OCI-LY1 (cell line): ENCODE results near the gene ANTXR1.

ENCODE experiments used
- H2AFZ ChIP-seq: fragments of 200-600 bp; sonication (generic), shearing (Covaris generic); 2 replicates; pipeline ENCODE4 v1.6.0; 2014; ENCODE audit warnings: antibody characterized with exemption, mild to moderate bottlenecking, low read length
- H3F3A ChIP-seq: fragments of 200-600 bp; sonication (generic), shearing (Covaris generic); 2 replicates; pipeline ENCODE4 v1.6.0; 2014; ENCODE audit warnings: mild to moderate bottlenecking, antibody characterized with exemption, low read length, moderate library complexity; ENCODE audit not compliant: insufficient read depth
- H3K27ac ChIP-seq: fragments of 200-600 bp; sonication (generic); 2 replicates; pipeline ENCODE4 v1.5.1; 2014; ENCODE audit warnings: low read length, mixed run types, mild to moderate bottlenecking, low read depth; ENCODE audit not compliant: poor library complexity, severe bottlenecking
- H3K27me3 ChIP-seq: fragments of 200-600 bp; sonication (generic); 2 replicates; pipeline ENCODE4 v1.6.0; 2014; ENCODE audit warnings: antibody characterized with exemption, mild to moderate bottlenecking, low read length, moderate library complexity; ENCODE audit not compliant: insufficient read depth
- H3K36me3 ChIP-seq: fragments of 200-600 bp; sonication (generic); 2 replicates; pipeline ENCODE4 v1.6.1; 2014; ENCODE audit warnings: mild to moderate bottlenecking, antibody characterized with exemption, low read length, moderate library complexity, mixed read lengths; ENCODE audit not compliant: insufficient read depth
- H3K4me1 ChIP-seq: fragments of 200-600 bp; sonication (generic); 2 replicates; pipeline ENCODE4 v1.5.1; 2014; ENCODE audit warnings: mild to moderate bottlenecking, low read length, moderate library complexity; ENCODE audit not compliant: insufficient read depth, severe bottlenecking
- H3K4me2 ChIP-seq: fragments of 200-600 bp; sonication (generic), shearing (Covaris generic); 2 replicates; pipeline ENCODE4 v1.6.1; 2014; ENCODE audit warnings: low read length
- H3K4me3 ChIP-seq: fragments of 200-600 bp; sonication (generic); 2 replicates; pipeline ENCODE4 v1.5.1; 2014; ENCODE audit warnings: low read length, low read depth, mild to moderate bottlenecking, mixed read lengths; ENCODE audit not compliant: poor library complexity, severe bottlenecking
- H3K79me2 ChIP-seq: fragments of 200-600 bp; shearing (Covaris generic); 2 replicates; pipeline ENCODE4 v1.6.1; 2016; ENCODE audit warnings: mixed run types, low read length, mixed read lengths; ENCODE audit not compliant: insufficient read depth
- H3K9ac ChIP-seq: fragments of 200-600 bp; sonication (generic), shearing (Covaris generic); 2 replicates; pipeline ENCODE4 v1.6.1; 2014; ENCODE audit warnings: mild to moderate bottlenecking, low read length, mixed read lengths
- H3K9me2 ChIP-seq: fragments of 200-600 bp; sonication (generic), shearing (Covaris generic); 2 replicates; pipeline ENCODE4 v1.6.1; 2014; ENCODE audit warnings: low read depth, mild to moderate bottlenecking, low read length, mixed read lengths
- H3K9me3 ChIP-seq: fragments of 200-600 bp; shearing (Covaris generic); 2 replicates; pipeline ENCODE4 v1.6.1; 2014; ENCODE audit warnings: low read length, mixed read lengths
- H4K20me1 ChIP-seq: fragments of 200-600 bp; sonication (generic), shearing (Covaris generic); 2 replicates; pipeline ENCODE4 v1.6.0; 2016; ENCODE audit warnings: mild to moderate bottlenecking, low read length; ENCODE audit not compliant: insufficient read depth
- CTCF ChIP-seq: fragments of 200-600 bp; sonication (generic), shearing (Covaris generic); IDR thresholded peaks from 2 replicates; pipeline ENCODE4 v1.5.1; 2017; ENCODE audit warnings: mild to moderate bottlenecking, antibody characterized with exemption, low read length, moderate library complexity, mixed read lengths
- EZH2 ChIP-seq: fragments of 200-600 bp; sonication (generic), shearing (Covaris generic); IDR thresholded peaks from 2 replicates; pipeline ENCODE4 v1.8.0; 2017; ENCODE audit warnings: borderline replicate concordance, mixed run types, mild to moderate bottlenecking, antibody characterized with exemption, low read length, moderate library complexity, mixed read lengths

The ANTXR1 gene

GRCh38 chr2:69122271-69122670 lies 109.3 kb downstream of the ANTXR1 start:
- no peak overlapping the region for H2AFZ ChIP-seq
- H3K4me3 ChIP-seq, result no peak overlapping the region
- H3K9me3 ChIP-seq, result no peaks in the 10 kb centered on the region
- H3K4me1 ChIP-seq, result no peaks in the 10 kb centered on the region
- no peaks in the 10 kb centered on the region for H3K79me2 ChIP-seq
- no peaks in the 10 kb centered on the region for H3K36me3 ChIP-seq
- no peaks in the 10 kb centered on the region for H4K20me1 ChIP-seq
- TF ChIP-seq EZH2 (no peak), CTCF (no peak)
- H3K4me2 ChIP-seq, result no peak overlapping the region
- no peak overlapping the region for H3K9ac ChIP-seq
- H3K9me2 ChIP-seq, result no peaks in the 10 kb centered on the region
- H3K27me3 ChIP-seq, result no peaks in the 10 kb centered on the region
- H3F3A ChIP-seq, result no peaks in the 10 kb centered on the region
- no peak overlapping the region for H3K27ac ChIP-seq

- Histone ChIP-seq H3K4me3 (no peak overlapping the region), H3K27ac (no peak overlapping the region), H3F3A (no peaks in the 10 kb centered on the region), H3K4me1 (no peaks in the 10 kb centered on the region), H3K9me3 (no peaks in the 10 kb centered on the region), H2AFZ (no peak overlapping the region), H3K36me3 (no peaks in the 10 kb centered on the region), H4K20me1 (no peaks in the 10 kb centered on the region), H3K9me2 (no peaks in the 10 kb centered on the region), H3K27me3 (no peaks in the 10 kb centered on the region), H3K4me2 (no peak overlapping the region), H3K9ac (no peak overlapping the region), H3K79me2 (no peaks in the 10 kb centered on the region)
- no peak for TF ChIP-seq CTCF
- TF ChIP-seq EZH2, result no peak
These were observed 110.2 kb downstream of the ANTXR1 start for GRCh38 chr2:69123182-69123581.

GRCh38 chr2:69124343-69124742 lies 111.4 kb downstream of the ANTXR1 start:
- H3K27ac ChIP-seq, result no peak overlapping the region
- no peaks in the 10 kb centered on the region for H3K9me3 ChIP-seq
- no peaks in the 10 kb centered on the region for H3K4me1 ChIP-seq
- no peak overlapping the region for H2AFZ ChIP-seq
- H3K36me3 ChIP-seq, result no peaks in the 10 kb centered on the region
- no peaks in the 10 kb centered on the region for H3F3A ChIP-seq
- no peak overlapping the region for H3K9ac ChIP-seq
- H3K4me2 ChIP-seq, result no peak overlapping the region
- H4K20me1 ChIP-seq, result no peaks in the 10 kb centered on the region
- no peak for TF ChIP-seq EZH2
- no peak for TF ChIP-seq CTCF
- H3K79me2 ChIP-seq, result no peaks in the 10 kb centered on the region
- no peak overlapping the region for H3K4me3 ChIP-seq
- no peaks in the 10 kb centered on the region for H3K9me2 ChIP-seq
- H3K27me3 ChIP-seq, result no peaks in the 10 kb centered on the region
